Mammary epithelial cell (primary cell): ENCODE data around the gene ZNF672.

Experiments
- CTCF ChIP-seq, 2 donors: IDR thresholded peaks in 1 of 2; conservative IDR thresholded peaks in 1 of 2; 2 replicates each; pipeline ENCODE4 v1.5.1; 2011 to 2012; ENCODE audit warnings: inconsistent platforms in 2 of 2, low read length in 2 of 2, mild to moderate bottlenecking in 2 of 2, control low read depth in 1 of 2, low read depth in 1 of 2; ENCODE audit not compliant: insufficient read depth in 1 of 2; ENCODE audit errors: extremely low read depth in 1 of 2
- EZH2 ChIP-seq: IDR thresholded peaks from 2 replicates; pipeline ENCODE4 v1.6.1; 2012; ENCODE audit warnings: low read length, inconsistent platforms, borderline replicate concordance

- TF ChIP-seq CTCF (conservative IDR thresholded peaks at IDR 0.05 in 1 of 2, IDR thresholded peaks at IDR 0.05 in 1 of 2; ENCODE audit: extremely low read depth in 1 of 2, insufficient read depth in 1 of 2, low read depth in 1 of 2, low read length in 2 of 2) (peak in 1 of 2 donors; percentile 21), EZH2 (no peak)
Measured at GRCh38 chr1:248811514-248812490, 26.2 kb upstream of the ZNF672 start.
